Activated gamma-delta T cell treated with Interleukin-2 at 50 U/mL for 16 hours (primary cell): ENCODE measurements around the gene FBLN1.

Experiments used
- DNase-seq: peaks from one replicate; pipeline ENCODE4 v3.0.0-alpha.2; 2020

FBLN1 gene

GRCh38 chr22:45504373-45505341 is 2.0 kb downstream of the FBLN1 start:
- DNase-seq = no peak

DNA sequence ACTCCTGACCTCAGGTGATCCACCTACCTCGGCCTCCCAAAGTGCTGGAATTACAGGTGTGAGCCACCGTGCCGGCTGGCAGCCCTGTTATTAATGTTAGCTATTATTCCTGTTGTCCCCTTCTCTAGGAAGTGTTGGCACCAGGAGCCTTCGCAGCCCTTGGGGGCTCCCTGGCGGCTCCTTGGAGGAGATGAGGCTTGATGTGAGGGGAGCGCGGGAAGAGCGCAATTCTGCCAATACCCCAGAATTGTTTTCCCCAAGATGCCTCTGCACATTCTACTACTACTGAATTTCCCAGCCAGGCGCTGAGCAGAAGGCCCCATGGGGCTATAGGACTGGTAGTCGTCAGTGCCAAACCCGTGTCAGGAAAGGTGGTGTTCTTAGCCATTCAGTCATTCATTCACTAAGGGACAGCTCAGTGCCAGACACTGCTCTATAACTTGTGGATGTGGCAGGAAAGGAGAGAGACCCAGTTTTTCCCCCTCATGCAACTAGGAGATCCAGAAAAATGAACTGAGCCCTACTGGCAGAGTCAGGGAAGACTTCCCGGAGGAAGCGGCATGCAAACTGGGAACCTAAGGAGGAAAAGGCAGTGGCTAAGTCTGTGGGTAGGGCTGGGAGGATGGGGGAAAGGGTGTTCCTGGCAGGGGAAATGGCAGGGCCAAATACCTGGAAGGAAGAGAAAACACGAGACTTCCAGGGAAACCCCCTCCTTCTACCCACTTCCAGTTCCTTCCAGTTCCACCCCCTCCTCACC is 3.5 kb downstream of the FBLN1 start:
- DNase-seq = no peak

DNA sequence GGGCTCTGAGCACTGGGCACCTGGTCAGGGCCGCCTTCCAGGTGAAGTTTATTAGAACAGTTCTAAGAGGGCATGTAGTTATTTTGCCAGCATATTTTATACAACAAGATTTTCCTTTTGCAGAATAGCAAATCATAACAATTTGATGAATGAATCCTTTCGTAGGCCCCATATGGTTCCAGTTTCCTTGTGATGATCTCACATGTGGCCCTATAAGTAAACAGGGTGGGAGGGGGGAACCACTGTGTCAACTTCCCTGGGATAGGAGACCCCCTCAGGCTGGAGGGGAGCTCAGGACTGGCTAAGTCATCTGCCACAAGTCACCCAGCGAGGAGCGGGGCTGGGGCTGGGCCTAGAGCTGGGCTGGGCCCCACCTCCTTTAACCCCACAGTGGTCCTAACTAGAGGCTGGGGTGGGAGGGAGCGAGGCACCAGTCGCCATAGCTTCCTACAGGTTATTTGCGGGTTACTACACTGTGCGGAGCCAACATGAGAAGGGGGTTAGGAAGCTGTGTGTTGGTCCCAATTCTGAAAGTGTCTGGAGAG is 4.2 kb downstream of the FBLN1 start:
- no peak for DNase-seq

DNA sequence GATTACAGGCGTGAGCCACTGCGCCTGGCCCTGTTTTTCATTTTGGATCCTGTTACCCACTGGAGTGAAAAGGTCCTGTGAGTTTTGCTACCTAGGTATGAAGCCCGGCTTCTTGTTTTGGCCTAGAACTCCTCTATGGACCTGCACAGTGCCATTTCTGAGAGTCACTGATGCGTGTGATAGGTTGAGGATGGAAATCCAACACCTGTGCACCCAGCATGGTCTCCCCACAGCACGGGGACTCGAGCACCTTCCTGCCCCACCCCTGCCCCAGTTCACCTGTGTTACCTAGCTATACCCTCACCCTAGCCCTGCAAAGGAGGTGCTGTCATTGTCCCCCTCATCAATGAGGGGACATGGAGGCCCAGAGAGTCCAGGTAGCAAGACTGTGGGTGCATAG is 5.1 kb downstream of the FBLN1 start:
- no peak for DNase-seq

DNA sequence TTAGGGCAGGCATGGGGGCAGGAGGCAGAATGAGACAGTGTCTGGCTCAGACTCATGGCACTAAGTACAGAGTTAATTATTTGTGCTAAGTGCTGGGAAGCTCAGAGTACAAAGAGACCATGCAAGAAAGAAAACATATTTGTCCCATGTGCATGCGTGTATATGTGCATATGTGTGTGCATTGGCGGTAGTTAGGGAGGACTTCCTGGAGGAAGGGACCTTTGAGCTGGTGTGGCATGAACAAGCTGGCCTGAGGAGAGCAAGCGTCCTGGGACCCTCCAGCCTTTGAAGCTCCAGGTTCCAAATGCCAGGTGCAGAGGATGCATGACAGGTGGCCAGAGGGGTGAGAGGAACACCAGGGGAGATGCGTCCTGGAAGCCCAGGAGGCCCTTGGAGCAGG is 6.1 kb downstream of the FBLN1 start:
- no peak for DNase-seq

DNA sequence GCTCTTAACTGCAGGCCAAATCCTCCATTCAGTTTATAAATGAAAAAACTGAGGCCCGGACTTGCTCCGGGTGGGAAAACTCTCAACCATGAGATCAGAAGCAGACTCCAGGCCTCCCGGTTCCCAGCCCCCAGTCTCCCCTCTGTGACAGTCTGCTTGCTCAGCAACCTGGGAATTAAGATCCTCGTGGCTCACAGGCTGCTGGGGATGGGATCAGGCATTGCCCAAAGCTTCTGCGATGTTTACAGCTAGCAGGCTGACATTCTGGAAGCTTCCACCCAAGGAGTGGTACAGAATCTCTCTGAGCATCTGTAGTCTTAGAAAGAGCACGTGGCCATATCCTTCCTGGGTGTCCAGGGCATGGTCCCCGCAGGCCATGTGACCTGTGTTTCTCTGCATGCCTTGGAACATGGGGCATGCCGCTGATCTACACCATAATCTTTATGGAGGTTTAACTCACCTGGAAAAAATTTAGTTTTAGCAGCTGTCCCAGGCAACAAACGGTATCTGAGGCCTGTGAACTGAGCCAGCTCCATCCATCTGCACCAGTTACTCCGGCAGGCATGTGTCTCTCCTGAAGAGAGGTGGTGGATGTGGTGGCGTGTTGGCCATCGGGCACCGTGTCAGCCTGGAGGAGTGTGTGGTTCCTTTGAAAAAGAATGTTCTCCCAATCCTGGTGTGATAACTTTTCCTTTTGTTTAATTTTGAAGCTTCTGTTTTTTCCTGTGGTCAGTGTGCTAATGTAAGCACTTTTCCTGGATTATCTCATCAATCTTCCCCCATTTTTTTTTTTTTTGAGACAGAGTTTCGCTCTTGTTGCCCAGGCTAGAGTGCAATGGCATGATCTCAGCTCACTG is 7.9 kb downstream of the FBLN1 start:
- no peak for DNase-seq

GRCh38 chr22:45511847-45512261 is 9.2 kb downstream of the FBLN1 start:
- DNase-seq = no peak

DNA sequence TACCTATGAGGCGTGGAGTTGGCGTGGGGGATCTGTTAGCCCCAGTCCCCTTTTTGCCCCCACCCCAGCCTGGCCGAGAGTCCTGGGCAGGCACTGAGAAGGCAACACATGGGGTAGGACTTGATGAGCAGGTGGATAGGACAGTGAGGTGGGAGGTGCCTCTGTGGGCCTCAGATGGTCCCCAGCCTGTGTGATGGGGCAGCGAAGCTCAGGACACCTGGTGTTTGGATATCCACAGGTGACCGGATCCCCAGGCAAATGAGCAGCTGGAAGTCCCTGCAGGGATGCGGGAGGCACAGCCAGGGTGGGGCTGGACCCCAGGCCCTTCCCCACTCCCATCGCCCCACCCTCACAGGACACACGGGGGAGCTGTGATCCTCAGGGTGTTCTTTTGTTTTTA is 9.7 kb downstream of the FBLN1 start:
- DNase-seq = no peak

- DNase-seq = no peak
Measured at GRCh38 chr22:45515676-45516075, 13.0 kb downstream of the FBLN1 start.

DNA sequence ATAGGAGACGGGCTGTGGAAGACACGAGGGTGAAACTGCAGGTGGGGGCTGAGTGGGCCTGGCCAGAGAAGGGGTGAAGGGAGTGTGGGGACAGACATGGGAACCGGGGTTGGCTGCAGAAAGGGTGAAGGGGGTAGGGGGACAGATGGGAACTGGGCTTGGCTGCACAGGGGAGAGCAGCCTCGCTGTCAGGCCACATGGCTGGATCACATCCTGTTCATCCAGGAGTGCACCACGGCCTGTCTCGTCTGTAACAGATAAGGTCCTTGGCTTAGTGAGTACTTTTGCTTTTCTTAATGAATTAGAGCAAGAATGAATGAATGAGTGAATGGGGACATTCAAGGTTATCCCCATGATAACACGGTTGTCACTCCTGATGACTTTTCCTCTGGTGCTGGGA is 13.5 kb downstream of the FBLN1 start:
- no peak for DNase-seq

GRCh38 chr22:45516923-45517675 is 14.4 kb downstream of the FBLN1 start:
- no peak for DNase-seq

DNA sequence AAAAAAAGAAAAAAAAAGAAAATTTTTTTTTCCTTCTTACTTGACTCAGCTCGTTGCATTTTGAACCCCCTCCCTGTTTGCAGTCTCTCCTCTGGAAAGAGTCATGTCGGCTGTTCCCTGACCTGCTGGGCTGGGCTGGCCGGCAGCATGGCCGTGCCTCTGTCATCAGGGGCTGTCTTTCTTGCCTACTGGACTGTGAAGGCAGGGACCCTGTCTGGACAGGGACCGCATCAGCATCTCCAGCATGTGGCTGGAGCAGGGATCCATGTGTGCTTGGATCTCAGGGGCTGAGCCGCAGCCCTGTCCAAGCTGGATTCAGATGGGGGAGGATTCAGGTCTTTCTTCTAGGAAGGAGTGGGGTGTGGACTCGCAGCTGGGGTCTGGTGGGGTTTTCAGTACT is 15.5 kb downstream of the FBLN1 start:
- no peak for DNase-seq

- DNase-seq = no peak
Measured at GRCh38 chr22:45518580-45518991, 15.9 kb downstream of the FBLN1 start.

DNA sequence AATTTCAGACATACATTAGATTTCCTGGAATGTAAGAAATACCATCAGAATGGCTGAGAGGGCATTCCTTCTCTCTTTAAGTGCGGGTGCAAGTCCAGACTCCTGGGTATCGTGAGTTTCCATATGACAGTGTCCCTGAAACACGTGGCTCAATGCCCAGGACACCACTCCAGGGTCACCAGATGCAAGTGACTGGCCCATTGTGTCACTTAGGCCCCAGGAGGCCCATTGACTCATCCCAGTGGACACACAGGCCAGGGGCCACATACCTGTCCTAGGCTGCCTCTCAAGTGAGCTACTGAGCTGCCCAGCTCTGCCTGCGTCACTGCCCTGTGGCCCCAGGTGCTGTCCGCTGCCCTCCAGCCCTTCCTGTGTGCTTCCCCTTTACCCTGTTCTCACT is 18.5 kb downstream of the FBLN1 start:
- DNase-seq = no peak

GRCh38 chr22:45522462-45522861 is 19.8 kb downstream of the FBLN1 start:
- no peak for DNase-seq

DNA sequence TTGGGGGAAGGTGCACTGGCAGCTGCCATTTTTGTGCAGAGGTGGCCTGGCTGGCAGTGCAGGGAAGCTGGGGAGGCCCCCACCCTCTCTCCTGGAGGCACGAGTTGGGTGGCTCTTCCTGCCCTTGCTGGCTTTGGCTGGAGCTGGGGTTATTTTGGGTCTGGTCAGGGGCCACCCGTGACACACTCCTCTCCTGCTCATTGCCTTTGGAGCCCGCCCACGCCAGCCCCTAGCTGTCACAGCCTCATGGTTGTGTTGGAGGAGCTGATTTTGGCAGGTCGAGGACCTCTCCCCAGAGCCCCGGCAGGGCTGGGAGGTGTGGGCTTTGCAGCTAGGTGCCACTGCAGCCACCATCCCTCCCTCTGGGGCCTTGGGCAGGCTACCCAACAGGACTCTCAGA is 21.5 kb downstream of the FBLN1 start:
- no peak for DNase-seq

GRCh38 chr22:45524966-45525365 is 22.3 kb downstream of the FBLN1 start:
- DNase-seq = no peak

DNA sequence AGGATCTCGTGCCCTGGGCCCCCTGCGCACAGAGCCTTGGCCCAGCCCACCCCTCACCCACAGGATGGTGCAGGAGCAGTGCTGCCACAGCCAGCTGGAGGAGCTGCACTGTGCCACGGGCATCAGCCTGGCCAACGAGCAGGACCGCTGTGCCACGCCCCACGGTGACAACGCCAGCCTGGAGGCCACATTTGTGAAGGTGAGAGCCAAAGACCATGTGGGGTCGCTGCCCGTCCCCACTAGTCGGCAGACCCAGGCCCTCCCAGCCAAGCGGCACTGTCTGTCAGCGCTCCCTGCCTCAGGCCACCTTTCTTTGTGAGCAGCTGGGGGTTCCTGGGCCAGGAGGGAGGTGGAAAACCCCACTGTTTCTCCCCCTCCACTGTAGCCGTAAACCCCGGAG is 22.8 kb downstream of the FBLN1 start:
- DNase-seq = no peak

DNA sequence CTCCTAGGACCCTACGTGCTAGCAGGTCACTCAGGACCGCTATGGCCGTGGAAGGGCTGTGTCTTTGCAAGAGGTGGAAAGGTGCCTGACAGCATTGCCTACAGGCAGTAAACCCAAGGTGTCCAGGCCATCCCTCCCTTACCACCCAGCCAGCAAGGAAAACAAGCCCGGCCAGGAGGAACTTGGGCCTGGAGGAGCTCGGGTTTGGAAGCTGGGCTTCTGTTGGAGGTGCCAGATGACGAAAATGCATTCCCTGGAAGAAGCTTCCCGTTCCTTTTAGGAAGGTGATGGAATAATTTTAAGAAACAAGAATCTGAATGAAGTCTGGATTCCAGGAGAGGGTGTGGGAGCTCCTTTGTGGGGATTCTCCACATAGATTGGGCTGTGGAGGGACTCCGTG is 23.6 kb downstream of the FBLN1 start:
- no peak for DNase-seq

- no peak for DNase-seq
Measured at GRCh38 chr22:45526768-45527360, 24.2 kb downstream of the FBLN1 start.

DNA sequence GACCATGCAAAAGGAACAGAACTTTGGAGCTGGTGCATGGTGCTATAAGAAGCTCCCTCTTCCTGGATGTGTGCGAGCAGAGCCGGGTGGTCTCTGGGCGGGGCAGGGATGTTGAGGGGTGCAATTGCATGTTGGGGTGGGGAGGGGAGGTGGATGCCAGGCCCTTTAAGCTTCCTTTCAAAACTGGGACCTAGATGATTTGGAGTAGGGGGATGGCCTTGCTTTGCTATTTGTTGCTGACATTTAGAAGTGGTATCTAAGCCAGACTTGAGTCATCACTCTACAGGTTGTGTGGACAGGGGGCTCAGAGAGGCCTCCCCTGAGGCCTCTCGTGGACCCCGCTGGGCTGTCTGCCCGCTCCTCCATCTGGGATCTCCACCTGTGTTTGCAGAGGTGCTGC is 24.8 kb downstream of the FBLN1 start:
- no peak for DNase-seq

- no peak for DNase-seq
Measured at GRCh38 chr22:45528046-45528445, 25.4 kb downstream of the FBLN1 start.
